ENCODE measurements around the gene TAF15.

TAF15 gene

DNA sequence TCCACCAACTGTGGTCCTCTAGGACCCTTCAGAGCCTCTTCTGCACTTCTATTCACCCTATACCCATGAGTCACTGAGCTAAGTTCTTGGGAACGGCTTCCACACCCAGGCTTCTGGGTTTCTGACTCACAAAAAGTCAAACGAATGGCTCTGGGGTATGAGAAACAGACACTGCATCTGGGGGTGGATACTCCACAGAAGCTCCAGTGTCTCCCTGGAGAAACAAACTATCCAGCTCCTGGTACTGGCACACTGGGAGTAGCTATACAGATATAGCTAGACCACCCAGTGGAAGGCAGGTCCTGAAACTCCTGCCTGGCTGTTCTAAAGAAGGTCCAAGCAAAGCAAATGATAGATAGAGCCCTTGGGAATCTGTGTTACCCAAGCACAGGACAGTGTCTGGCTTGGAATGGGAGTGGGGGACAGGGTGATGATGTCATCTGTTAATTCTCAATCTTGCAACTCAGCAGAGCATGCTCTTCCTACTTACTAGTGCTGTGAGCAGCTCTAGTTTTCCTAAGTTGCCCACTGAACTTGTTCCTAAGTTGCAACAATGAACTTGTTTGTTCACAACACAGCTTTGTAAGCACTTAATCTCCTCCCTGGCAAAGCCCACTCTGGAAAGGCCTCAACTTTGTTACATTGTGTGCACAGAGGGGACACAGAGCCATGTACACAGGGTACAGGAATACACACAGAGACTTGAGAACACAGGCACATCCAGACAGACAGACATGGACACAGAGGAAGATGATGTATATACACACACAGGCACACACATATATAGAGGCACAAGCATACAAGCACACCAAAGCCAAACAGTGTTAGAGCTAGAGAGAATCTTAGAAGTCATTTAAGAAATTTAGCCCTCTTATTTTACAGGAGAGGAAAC is 20.6 kb upstream of the TAF15 start:
- DNase-seq, result no peak

DNA sequence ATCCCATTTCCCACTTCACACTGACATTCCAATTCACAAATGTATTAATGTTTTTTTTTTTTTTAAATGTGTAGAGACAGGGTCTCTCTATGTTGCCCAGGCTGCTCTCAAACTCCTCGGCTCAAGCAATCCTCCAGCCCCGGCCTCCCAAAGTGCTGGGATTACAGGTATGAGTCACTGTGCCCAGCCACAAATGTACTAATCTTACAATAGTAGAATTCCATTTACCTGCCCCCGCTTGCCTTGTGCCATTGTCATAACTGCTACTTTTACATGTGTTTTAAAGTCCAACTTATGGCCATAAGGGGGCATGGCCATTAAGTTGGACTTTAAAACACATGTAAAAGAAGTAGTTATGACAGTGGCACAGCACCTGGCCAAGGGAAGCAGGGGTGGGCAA is 18.4 kb upstream of the TAF15 start:
- DNase-seq, result no peak

DNA sequence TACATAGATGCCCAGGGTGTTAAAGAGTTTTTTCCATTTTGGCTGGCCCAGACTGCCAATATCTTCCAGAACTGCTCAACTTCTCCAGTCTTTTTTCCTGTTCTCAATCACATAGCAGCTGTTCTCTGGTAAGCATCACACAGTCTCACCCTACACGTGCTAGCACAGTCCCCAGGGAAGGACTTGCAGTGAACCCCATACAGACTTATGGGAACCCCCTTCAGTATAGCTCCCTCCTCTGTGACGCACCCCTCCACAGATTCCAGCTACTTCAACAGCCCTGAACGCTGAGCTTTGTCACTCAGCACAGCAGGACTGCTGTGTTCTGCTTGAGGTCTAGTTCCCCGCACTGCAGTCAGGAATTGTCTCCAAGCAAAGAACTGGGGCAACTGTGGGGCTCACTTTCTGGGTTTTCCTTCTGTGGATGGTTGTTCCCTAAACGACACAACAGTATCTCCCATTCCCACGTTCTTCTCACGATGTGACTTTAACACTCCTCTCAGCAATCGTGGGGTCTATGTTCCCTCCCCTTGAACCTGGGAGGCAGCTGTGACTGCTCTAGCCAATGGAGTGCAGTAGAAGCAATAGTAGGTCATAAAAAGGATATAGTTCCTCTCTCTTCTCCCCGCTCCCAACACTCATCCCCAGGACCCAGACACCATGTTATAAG is 17.5 kb upstream of the TAF15 start:
- no peak for DNase-seq

DNA sequence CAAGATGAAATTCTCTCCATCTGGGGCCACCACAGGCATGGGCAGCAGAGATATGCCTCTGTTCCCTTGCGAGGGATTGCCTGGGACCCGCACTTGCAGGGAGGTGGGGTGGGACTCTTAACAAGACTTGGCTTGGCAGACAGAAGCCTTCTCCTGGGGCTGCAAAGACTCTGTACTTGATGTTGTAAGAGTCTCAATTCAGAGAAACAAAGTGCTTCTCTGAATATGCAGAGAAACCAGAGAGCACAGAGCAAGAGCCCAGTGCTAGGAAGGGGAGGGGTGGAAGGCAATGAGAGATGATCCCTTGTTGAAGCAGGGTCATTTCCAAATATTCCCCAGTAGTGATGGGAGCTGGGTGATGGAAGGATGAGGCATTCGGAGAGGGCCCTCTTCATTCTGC is 16.0 kb upstream of the TAF15 start:
- no peak for DNase-seq

DNA sequence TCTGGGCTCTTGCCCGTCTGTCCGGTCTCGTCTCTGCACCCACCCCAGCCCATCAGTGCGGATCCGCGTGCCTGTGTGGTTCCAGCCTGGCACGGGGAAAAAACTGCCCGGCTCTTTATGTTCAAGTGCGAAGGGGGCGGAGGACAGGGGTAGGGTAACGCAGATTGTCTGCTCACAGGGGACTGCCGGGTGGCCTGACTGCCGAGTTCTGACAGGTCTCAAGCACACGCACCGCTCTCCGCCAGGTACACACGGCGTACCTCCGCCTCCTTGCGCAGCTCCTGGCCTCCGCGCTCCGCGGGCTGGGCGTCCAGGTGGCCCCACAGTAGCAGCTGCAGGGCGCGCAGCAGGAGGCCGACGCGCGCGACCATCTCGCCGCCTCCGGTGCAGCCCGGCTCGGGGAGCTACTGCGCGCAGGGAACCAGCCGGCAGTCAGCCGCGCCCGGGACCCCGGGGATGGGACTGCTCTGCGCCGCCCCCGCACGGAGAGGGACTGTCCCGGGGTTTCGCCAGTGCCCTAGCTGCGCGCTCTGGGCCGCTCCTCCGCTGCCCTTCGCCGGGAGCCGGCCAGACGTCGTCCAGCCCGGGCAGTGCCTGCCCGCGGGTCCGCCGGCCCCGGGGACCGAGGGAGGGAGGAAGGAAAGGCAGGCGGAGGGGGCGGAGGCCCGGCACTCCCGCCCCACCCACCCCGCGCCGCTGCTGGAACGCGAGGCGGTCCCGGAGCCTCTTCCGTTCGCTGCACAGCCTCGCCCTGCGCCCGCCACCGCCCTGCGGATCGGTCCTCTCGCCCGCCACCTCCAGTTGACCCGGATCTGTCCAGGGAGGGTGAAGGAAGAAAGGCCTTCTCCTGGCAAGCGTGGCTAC is 14.0 kb upstream of the TAF15 start, which contains the start of gene MMP28:
TSS of gene MMP28 (minus strand) at position 635 of the 864 bp plus-strand sequence. CDS start at position 371, 264 bp downstream.
- peak; percentile 23 for DNase-seq

DNA sequence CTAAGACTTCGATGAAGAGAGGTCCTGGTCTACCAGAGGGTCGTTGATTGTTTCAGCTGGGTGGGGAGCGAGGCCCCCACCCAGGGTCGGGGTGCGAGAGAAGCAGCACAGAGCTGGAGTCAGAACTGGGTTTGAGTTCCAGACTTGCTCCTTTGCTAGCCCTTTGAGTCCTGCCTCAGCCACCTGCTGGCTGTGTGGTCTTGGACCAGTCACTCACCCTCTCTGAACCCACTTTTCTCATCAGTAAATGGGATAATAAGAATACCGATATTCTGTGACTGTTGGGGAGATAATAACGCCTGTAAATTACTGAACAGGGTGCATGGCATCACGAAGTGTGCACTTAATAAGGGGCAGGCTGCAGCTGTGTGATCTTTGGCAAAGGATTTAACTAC is 13.4 kb upstream of the TAF15 start:
- DNase-seq, result no peak

DNA sequence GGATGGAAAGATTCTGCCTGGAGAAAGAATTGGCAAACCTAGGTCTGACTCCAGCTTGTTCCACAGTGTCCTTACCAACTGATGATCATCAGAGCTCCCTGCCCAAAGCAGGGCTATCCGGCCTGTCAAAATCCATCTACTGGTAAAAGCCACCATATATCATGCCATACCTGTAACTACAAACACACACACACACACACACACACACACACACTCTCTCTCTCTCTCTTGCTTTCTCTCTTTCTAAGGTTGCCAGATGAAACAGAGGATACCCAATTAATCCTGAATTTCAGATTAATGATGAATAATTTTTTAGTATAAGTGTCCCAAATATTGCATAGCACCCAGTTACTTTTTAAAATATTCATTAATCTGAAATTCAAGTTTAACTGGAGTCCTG is 12.3 kb upstream of the TAF15 start:
- no peak for DNase-seq

DNA sequence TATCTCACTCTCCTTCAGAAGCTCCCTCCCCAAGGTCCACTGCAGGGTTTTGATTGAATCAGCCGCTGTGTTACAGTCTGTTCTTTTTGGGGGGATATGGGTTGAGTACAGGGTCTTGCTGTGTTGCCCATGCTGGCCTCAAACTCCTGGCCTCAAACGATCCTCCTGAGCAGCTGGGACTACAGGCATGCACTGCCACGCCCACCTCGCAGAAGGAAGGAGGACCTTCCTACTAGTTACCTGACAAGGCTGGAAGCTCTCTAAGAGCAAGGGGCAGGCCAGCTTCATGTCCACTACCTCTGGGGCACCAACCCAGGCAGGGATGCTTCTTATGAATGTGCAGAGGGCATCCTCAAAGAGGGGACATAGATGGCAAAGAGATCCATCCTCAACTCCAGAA is 11.9 kb upstream of the TAF15 start:
- no peak for DNase-seq

DNA sequence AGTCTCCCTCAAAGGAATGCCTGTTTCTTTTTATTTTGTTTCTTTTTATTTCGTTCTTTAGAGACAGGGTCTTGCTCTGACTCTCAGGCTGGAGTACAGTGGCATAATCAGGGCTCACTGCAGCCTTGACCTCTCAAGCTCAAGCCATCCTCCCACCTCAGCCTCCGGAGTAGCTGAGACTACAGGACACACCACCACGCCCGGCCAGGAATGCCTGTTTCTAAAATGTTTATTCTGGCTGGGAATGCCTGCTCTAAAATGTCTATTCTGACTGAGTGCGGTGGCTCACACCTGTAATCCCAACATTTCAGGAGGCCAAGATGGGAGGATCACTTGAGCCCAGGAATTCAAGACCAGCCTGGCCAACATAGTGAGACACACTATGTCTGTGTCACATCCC is 11.4 kb upstream of the TAF15 start:
- DNase-seq, result no peak

DNA sequence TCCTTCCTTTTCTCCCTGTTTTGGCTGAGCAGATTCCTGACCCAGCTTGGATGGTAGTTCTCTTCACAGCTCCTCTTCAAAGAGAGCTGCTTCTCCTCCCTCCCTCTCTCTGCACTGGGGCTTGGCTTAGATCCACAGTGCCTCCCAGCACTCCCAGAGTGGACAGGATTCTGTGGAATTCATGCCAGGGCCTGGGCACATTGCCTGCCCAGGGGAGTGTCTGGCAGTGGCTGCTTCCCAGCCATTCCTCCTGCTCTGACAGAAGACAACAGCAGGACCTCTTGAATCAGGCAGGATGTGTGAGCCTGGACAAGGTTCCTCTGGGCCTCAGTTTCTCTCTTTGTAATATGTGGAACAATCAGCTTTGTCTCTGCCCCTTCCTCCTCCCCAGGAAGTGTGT is 9.3 kb upstream of the TAF15 start:
- DNase-seq, result no peak

DNA sequence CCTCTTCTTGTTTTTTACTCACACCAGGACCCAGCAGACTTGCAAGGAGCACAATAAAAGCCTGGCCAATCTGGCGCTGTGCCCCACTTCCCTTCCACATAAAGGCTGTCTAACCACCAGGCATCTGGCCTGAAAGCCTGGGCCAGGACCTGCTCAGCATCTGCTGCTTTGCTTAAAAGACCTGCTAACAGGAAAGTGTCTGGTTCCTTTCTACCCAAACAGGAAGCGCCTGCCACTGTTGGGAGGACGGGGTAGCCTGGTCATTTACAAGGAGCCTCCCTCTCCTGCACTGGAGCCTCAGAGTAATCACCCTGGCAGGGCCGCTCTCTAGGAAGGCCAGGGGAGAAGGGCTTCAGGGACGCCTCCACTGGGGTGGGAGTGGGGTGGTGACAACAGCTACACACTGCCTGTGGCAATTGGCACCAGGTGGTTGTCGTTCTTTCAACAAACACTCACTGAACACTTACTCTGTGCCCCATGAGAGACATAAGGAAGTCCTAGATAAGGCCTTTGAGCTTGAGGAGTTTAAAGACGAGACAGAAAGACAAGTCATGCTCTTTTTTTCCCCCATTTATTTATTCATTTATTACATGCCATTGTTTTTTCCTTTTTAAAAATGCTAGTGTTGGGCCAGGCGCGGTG is 7.6 kb upstream of the TAF15 start:
- DNase-seq, result no peak

DNA sequence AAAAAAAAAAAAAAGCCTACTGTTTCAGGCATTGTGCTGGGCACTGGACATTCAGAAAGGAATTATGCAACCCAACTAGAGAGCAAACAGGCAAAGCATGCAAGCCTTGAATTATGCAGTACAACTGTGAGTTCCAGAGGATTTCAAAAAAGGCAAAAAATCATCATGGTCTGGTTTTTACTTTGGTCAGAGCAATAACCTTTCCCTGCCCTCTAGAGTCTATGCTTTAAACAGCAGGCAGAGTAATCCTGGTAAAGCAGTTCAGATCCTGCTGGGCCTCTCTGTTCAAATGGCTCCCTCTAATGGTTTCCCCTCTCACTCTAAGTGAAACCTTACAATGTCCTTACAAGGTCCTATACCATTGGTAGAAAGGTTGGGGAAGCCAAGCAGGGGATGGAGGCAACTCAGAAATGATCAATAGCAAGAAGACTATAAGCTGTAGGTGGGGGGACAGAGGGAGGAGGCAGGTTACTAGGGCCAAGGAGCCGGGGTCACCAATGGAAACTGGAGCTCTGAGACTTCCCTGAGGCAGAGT is 4.6 kb upstream of the TAF15 start:
- DNase-seq, result no peak

DNA sequence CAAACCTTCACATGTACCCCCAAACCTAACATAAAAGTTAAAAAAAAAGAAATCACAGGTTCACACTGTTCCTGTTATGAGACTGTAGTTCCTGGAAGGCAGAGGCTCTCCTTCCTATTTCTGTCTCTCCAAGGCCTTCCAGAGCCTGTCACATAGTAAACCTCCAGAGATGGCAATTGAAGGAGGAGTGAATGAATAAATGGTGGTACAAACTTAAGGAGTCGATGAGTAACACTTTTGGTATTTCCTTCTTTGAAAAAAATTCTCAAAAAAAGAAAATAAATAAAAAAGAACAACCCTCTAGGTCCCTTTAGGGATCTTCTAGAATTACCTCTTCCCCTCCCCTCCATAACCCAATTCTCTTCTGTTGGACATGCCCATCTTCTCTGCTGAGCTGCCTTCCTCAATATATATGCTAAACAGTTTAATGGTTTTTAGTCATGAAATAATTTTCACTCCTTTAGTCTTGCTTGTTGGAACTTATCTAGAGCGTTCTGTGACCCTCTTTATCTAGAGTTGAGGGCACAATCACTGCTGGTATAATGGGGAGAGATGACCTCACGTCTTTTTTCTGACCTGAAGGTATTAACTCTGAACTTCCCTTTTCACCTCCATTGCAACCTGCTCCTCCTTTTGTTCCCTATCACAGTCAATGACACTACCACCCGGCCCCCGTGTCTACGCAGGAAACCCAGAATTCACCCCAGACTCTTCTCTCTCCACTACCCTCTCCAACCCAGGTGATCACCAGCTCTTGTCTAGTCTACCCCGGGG is 1.7 kb upstream of the TAF15 start:
- DNase-seq, result no peak

DNA sequence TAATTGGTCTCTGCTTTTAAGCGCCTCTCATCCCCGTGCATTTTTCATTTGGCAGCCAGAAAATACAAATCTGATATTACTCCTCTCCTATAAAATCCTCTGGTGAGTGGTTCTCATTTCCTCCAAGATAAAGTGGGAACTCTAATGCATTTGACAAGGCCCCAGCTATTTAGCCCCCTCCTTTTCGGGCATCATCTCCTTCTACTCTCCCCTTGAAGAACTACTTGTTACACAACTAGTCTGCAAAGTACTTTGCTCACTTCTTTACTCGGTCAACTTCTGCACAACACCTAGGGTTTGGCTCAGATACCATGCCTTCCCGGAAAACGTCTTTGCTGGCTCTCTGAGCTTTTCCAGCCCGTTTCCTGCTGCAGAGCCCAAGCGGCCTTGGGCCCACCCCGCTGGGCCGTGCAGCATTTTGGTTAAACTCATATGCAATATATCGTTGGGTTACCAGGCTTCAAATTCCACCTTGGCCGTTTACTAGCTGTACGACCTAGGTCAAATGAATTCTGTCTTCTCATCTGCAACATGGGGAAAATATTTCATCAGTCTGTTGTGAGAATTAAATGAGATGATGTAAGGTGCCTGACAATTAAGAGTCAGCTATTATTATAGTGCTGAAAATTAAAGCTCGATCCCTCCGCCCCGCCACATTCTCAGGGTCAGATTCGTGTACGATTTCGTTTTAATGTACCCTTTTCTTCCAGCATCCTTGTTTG is 883 bp upstream of the TAF15 start:
- no peak for DNase-seq

DNA sequence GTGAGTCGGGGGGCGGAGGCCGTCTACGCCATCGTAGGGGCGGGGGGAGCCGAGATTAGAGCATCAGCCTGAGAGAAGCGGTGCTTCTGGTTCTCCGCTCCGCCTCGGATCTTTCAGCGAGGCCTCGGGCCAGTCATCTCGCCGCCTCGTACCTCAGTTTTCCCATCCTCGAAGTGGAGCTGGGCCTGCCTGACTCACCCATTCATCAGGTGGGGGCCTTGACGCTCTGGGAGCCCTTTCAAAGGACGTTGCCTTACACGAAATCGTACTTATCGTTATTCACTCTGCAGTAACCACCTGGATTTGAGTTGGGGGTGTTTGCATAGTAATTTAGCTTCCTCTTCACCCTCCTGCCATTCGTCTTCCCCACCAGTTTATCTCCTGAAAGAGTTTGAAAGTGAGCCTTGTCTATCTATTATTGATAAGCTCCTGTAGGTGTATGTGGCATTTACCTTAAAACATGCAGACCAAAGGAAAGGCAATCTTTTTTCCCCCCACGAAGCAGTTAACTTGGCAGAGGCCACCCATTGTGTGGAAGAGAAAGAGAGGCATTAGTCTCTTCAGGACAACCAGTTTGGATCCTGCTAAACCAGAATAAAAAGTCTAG is 674 bp downstream of the TAF15 start:
- no peak for DNase-seq

DNA sequence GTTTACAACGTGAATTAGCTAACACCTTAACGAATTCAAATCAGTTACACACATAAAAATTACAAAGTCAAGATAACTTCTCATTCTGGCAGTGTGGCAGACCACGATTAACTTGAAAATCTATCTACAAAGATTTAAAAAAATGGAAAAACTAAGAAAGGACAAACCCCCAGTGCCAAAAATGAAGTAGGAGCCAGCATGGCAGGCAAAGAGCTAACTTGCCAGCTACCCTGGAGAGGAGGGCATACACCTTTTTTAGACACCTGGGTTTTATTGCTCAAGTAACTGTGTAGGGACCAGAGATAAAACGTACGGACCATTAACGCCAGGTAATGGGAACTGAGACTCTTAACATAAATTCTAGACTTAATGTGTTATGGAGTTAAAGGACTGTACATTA is 2.5 kb downstream of the TAF15 start:
- no peak for DNase-seq

DNA sequence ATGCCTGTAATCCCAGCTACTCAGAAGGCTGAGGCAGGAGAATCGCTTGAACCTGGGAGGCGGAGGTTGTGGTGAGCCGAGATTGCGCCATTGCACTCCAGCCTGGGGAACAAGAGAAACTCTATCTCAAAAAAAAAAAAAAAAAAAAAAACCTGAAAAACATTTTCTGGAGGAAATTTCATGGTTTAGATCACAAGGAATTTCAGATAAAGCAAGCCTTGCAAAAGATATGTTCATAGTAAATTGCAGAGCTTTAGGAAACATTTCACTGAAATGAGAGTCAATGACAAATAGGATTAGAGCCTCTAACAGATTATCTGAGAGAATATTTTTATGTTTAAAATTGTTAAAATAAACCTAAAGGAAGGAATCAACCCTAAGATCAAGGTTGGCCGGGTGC is 3.2 kb downstream of the TAF15 start:
- DNase-seq, result no peak

DNA sequence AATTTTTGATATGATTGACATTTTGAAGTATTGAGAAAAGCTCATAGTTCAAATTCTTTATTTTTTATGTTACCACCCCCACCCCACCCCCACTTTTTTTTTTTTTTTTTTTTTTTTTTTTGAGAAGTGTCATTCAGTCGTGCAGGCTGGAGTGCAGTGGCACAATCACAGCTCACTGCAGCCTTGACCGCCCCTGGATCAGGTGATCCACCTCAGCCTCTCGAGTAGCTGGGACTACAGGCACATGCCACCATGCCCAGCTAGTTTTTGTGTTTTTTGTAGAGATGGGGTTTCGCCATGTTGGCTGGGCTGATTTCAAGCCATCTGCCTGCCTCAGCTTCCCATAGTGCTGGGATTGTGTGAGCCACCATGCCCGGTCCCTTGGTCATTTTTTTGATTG is 7.4 kb downstream of the TAF15 start:
- no peak for DNase-seq

DNA sequence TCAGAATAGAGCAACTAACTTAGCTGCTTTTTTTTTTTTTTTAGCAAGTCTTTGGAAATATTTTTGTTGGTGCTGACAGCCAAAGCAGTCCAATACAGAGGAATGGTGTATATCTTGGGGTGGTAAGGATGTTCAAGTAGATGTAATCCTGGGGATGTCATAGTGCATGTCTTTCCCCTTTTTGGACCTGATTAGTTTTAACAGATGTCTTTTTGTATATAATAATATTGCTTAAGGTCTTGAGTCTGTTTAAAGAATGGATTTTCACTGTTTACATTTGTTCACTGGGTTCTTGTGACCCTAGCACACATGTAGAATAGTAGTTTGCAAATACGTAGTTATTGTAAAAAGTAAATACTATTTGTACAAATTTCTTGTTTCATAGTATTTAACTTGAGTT is 7.9 kb downstream of the TAF15 start:
- no peak for DNase-seq

DNA sequence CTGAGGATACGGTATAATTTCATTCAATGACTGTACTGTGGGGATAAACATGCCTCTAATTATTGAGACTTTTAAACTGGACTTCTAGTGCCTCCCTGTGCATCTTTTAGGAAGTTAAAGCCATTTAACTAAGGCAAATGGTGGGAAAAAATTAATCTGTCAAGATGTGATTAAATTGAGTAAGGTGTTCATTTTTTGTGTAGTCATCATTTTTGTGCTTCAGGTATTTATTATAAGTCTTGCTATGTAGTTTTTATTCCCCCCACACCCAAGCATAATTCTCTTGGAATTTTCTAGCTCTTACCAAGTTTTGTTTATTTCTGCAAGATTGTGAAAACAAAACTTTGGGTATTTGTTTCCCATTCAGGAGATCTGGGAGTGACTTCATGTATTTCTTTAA is 10.2 kb downstream of the TAF15 start:
- DNase-seq, result no peak

DNA sequence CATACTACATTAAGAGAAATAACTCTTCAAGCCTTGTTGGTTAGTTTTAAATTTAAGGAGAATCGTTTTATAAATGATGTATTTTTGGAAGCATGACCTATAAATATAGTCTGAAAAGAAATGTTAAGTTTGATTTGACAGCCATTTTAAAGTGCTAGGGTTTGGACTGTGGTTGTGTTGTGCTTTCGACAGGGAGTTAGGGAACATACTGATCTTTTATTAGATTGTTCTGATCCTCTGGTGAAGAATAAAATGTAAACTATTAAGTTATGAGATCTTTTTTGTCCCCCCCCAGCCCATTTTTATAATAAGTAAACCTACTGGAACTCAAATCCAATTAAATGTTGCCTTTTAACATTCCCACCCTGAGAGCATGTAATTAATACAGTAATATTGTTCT is 12.0 kb downstream of the TAF15 start:
- no peak for DNase-seq
